ENCODE data around the gene NBPF9.
"Not testable (repeated sequence)": the region's sequence is repeated elsewhere in the genome, so short reads cannot be mapped to it uniquely, and the experiment has no call there.

GRCh38 chr1:149015522-149015921 is 87.8 kb downstream of the NBPF9 start:
- not testable (repeated sequence) for TF ChIP-seq POLR2AphosphoS5 (IDR thresholded peaks at IDR 0.05; ENCODE audit: borderline replicate concordance, low read depth, low read length); EZH2 (IDR thresholded peaks at IDR 0.05)
